GM12865 (cell line): ENCODE data around the gene YPEL2.

Source experiments
- DNase-seq: peaks from one replicate; pipeline ENCODE4 v3.0.0; 2010; ENCODE audit warnings: low read depth
- H3K4me3 ChIP-seq: 2 replicates; pipeline ENCODE4 v1.5.1; 2011; ENCODE audit warnings: mild to moderate bottlenecking, low read depth, low read length, control low read depth
- TF ChIP-seq, protein P1 (sequence below): IDR thresholded peaks from 2 replicates; pipeline ENCODE4 v1.5.1; 2011; ENCODE audit warnings: low read length, control low read depth, low read depth, inconsistent platforms; ENCODE audit not compliant: insufficient read depth; ENCODE audit errors: missing control alignments

The YPEL2 gene

DNA sequence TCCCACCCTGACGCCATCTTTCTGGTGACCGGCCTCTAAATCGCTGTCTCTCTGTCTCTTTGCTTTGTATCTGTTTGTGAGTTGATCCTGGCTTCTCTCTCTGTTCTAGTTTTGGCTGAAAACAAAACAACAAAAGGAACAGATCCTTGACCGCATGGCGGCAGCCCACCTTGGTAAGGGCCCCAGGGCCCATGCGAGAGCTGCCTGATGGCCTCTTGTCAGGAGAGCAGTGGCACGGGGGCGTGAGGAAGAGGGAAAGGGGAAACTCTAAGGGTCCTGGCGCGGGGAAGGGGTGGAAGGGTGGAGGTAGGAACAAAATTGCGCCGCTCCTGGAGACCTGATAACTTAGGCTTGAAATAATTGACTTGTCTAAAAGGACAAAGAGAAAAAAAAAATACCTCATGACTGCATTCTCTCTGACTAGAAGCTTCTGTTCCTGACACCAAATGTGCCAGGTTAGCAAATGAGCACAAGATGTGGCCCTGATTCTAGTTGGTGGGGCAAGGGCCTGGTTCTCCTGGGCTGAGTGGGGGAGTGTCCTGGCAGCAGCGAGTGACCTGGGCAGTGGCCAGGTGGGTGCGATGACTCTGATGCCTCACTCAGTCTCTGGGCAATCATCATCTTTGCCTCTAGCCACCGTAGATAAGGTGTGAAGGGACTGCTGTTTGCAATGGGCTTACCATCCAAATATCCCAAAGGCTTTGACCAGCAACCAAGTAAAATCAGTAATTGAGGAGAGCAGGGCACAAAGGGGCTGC lies 66.0 kb downstream of the YPEL2 start:
- TF ChIP-seq, protein P1, sequence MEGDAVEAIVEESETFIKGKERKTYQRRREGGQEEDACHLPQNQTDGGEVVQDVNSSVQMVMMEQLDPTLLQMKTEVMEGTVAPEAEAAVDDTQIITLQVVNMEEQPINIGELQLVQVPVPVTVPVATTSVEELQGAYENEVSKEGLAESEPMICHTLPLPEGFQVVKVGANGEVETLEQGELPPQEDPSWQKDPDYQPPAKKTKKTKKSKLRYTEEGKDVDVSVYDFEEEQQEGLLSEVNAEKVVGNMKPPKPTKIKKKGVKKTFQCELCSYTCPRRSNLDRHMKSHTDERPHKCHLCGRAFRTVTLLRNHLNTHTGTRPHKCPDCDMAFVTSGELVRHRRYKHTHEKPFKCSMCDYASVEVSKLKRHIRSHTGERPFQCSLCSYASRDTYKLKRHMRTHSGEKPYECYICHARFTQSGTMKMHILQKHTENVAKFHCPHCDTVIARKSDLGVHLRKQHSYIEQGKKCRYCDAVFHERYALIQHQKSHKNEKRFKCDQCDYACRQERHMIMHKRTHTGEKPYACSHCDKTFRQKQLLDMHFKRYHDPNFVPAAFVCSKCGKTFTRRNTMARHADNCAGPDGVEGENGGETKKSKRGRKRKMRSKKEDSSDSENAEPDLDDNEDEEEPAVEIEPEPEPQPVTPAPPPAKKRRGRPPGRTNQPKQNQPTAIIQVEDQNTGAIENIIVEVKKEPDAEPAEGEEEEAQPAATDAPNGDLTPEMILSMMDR: no peak
- DNase-seq: no peak
- H3K4me3 ChIP-seq: no peak overlapping the region

DNA sequence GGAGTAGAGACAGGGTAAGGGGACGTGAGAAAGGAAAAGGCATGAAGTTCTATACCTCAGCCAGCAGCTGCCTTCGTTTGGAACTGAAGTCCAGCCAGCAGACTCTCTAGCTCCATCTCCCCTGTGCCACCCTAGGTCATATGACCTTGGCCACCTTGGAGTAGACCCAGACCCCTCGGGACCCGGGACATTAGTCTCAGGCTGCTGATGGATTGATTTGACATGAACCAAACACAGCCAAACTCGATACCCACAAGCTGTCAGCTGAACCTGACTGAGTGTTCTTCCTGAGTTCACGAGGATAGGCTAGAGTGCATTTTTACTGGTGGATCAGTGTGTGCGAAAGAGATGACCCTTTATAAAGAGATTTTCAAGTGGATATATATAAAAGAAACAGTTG lies 68.5 kb downstream of the YPEL2 start:
- TF ChIP-seq, protein P1: no peak
- no peak overlapping the region for H3K4me3 ChIP-seq
- DNase-seq: no peak

DNA sequence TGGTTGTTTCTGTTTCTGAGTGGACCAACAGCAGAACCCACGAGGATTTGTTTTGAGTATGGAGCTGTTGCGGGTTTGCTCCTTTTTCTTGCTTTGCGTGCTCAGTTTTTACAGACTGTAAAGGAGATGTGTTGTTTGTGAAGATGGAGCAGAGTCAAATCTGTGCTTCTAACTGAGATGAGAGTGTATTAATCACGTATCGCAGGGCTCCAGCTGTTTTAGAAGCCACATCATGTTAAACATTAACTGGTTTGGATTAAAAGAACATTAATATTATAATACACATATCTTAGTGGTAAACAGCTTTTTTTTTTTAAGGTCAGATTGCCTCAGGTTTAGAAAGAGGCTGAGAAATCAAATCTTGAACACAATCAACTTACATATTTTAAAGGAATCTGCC lies 69.4 kb downstream of the YPEL2 start:
- TF ChIP-seq, protein P1: no peak
- H3K4me3 ChIP-seq: no peak overlapping the region
- no peak for DNase-seq

DNA sequence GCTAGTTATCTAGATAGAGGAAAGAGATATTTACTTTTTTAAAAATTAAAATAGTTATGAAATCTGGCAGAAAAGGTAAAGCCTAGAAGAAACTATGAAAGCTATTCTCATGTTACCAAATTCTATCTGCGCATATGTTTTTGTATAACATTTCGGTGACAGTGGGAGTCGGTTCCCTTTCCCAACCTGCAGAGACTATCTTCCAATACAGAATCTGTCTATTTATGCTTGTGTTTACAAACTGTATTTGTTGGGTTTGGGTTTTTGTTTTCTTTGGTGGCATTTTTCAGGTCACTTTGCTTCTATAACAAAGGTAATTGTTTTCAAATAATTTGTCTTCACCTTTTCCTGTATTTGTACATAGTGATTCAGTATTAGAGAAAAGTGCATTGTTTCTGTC lies 69.8 kb downstream of the YPEL2 start:
- DNase-seq: no peak
- TF ChIP-seq, protein P1: no peak
- H3K4me3 ChIP-seq: no peak overlapping the region

DNA sequence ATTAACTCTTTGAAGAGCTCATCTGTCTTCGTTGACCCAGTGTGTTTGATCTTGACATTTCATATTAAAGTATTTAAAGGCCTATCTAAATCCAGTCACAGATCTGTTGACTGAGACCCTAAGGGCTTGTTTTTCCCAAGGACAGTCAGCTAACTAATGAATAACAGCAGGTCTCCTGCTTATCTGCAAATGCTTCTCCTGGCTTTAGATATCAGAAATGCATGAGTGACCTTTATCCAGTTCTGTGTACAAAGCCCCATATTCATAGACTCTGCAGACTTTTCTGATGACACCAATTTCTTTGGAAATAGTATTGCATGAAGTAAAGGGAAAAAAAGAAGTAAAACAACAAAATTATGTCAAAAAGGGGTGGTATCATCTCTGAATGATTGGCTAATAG lies 70.3 kb downstream of the YPEL2 start:
- TF ChIP-seq, protein P1: no peak
- H3K4me3 ChIP-seq: no peak overlapping the region
- DNase-seq: no peak

DNA sequence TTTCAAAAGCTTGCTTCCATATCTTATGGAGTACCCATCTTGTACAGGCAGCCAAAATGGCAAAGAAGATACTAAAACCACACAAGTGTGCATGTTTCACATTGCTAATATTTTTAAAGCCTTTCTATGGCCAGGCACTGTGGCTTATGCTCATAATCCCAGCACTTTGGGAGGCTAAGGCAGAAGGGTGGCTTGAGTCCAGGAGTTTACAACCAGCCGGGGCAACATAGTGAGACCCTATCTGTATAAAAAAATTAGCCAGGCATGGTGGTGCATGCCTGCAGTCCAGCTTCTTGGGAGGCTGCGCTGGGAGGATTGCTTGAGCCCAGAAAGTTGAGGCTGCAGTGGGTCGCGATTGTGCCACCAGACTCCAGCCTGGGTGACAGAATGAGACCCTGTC lies 71.3 kb downstream of the YPEL2 start:
- TF ChIP-seq, protein P1: no peak
- no peak overlapping the region for H3K4me3 ChIP-seq
- DNase-seq: no peak

DNA sequence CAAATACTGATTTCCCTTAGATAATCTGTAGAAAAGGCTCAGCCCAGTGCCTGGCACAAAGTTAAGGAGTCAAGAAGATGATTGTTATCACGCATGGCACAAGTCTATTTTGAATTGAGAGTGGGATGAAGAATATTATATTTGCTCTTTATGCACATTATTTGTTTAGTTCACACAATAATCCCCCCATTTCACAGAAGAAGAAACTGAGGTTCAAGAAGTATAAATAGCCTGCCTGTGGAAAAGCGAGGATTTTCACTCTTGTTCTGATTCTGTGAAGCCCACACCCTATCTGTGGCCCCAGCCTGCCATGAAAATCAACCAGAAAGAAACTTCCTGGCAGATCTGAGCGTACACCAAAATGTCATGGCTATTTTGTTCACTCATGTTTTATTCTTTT lies 73.0 kb downstream of the YPEL2 start:
- TF ChIP-seq, protein P1: no peak
- no peak overlapping the region for H3K4me3 ChIP-seq

More for the DNA sequence above, 73.0 kb downstream of the YPEL2 start:
- DNase-seq: no peak
